HG02943 (cell line): Measurements from ENCODE around the gene PLEKHG4B.

Experiments used
- ATAC-seq: cut with Tn5 transposase; IDR thresholded peaks from one replicate; pipeline ENCODE4 v1.9.1; 2021; ENCODE audit warnings: mild to moderate bottlenecking, low read depth, moderate library complexity; ENCODE audit not compliant: unreplicated experiment

The PLEKHG4B gene

DNA sequence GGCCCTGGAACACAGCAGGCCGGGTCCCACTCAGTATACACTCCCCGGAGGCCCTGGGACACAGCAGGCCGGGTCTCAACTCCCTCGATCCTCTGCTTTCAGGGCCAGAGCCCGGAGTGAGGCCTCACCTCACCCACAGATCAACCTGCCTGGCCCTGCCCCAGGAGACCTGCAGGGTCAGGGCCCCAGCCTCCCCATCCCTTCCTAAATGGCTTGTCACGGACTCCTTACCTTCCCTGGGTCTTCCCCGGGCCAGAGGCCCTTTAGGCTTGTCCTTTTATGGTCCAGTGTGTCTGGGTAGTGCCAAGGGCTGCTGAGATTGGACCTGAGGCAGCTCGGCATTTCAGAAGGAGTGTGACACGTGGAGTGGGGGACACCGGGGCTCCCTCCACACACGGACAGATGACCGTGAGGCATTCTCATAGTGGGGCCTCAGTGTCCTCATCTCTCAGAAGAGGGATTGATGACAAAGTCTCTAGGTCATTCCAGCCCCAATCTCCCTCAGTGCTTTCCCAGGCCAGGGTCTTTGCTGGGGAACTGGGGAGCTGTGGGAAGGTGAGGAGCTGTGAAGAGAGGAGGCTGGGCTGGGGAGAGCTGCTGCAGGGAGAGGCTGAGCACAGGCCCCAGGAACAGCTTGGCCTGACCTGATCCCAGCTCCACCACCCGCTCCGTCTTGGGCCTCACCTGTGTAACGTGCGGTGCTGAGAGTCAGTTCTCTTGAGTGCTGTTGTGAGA is 18.0 kb upstream of the PLEKHG4B start:
- no peak for ATAC-seq

DNA sequence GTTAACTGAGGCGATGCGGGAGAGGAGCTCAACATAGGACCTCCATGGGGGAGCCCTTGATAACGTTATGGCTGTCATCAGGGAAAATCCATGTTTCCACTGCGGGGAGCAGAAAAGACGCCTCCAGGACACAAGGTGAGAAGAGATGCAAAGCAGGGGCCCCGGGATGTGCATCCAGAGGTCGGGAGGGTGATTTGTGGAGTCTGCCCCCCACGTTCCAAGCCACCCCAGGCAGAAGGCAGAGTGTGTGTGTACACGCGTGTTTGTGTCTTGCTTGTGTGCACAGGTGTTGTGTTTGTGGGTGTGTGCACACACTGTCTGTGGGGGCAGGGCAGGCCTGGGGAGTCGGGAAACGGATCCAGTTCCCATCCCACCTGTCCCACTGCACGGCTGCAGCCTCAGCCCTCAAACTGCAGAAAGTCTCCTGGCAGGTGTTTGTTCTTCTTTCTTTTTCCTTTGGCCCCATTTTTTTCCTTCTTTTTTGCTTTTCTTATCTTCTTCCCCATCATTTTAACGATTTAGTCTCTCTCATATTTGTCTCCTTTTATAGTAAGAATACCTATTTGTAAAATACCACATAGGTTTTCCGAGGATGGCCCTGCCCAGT is 17.4 kb upstream of the PLEKHG4B start:
- no peak for ATAC-seq

GRCh38 chr5:75331-76320 is 16.3 kb upstream of the PLEKHG4B start:
- ATAC-seq, result no peak

DNA sequence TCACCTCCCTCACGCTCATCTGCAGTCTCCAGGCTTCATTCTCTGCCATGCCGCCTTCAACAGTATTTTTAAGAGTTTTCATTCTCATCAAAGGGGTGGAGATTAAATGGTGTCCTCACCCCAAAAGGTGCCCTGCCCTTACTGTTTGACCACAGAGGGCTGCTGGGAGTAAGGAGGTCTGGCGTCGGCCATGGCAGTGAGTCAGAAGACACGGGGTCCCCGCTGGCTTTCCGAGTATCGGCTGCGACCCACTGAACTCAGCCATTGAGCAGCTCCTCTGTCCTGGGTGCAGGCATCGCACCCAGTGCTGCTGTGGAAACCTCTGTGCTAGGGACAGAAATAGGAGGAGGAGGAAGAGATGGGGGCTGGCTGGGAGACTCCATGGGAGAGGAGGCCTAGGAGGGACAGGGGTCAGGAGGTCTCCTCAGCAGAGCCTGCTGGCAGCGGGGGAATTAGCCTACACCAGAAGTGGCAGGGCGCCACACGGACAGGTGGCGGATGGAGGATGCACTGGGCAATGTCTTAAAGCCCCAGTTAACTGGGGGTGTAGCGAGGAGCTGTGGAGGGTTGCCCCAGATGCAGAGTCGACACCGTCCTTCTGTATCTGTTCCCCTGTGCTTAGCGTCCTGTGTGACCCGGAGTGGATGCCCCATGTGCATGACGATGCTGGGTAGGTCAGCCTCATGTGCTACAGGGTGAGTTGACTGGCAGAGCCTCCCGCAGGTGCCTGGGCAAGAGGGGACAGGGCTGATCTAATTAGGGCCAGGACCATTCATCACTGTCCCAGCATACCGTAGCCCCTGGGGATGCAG is 15.4 kb upstream of the PLEKHG4B start:
- no peak for ATAC-seq

- no peak for ATAC-seq
These were observed 14.8 kb upstream of the PLEKHG4B start for GRCh38 chr5:77170-77501.

GRCh38 chr5:77546-77945 is 14.4 kb upstream of the PLEKHG4B start:
- ATAC-seq, result no peak

- no peak for ATAC-seq
These were observed 13.8 kb upstream of the PLEKHG4B start for GRCh38 chr5:77957-78804.

DNA sequence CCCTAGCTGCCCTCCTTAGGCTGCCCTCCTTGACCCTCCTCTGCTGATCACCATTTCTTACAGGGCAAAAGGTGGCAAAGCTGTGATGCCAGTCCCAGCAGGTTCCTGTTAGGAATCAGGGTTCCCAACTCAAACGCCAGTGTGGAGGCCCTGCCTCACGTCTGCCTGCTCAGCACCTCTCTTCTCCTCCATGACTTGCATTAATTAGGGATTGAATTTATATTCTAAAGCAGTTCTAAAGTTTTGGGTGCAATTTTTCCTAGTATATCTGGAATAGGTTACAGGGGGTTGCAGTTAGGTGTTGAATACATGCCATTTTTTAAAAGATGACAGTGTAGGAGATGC is 13.2 kb upstream of the PLEKHG4B start:
- ATAC-seq, result no peak

GRCh38 chr5:79263-79662 is 12.7 kb upstream of the PLEKHG4B start:
- no peak for ATAC-seq

- ATAC-seq, result no peak
These were observed 12.1 kb upstream of the PLEKHG4B start for GRCh38 chr5:79821-80220.

GRCh38 chr5:81391-82021 is 10.5 kb upstream of the PLEKHG4B start:
- no peak for ATAC-seq

DNA sequence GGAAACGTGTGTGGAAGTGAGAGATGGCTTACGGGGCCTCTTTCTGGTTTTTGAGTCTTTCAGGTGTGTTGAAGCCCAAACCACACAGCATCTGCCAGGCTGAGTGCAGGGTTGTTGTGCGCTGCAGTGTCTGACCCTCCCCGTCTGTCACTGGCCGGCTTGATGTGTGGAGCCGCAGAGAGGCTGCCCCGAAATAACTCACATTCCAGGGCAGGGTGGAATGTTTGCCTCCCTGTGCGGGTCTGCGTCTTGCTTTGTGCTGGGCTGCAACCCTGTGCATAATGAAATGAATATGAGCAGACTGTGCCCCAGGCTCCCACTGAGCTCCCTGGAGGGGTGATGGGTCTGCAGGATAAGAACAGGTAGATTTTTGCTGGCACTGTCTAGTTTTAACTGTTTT is 9.9 kb upstream of the PLEKHG4B start:
- ATAC-seq, result no peak

DNA sequence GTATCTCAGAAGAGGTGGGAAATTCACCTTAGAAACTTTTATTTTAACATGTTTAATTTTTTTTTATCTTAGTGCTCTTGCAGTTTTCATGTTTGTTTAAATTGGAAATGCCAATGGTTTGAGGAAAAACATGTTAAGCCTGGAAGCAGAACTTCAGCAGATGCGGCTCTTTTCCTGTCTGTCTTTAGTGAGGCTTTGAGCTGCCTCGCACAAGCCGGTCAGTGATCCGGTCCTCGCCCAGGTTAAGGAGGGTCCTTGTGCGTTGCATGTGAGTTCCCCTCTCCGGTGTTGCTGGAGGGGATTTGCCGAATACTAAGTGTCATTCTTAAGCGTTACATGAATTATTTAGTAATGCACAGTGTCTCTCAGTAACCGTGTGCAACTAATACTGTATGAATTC is 9.4 kb upstream of the PLEKHG4B start:
- ATAC-seq, result no peak

DNA sequence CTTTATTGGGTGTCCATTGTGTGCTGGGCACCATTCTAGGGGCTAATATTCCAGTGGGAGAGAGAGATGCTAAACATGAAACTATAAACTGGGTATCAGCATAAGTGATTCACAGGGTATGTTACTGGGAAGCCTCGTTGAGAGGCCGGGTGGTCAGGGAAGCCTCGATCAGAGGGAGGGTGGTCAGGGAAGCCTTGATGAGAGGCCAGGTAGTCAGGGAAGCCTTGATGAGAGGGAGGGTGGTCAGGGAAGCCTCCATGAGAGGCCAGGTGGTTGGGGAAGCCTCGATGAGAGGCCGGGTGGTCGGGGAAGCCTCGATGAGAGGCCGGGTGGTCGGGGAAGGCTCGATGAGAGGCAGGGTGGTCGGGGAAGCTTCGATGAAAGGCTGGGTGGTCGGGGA is 8.9 kb upstream of the PLEKHG4B start:
- no peak for ATAC-seq

GRCh38 chr5:85334-85995 is 6.5 kb upstream of the PLEKHG4B start:
- ATAC-seq, result no peak

- ATAC-seq, result no peak
These were observed 2.4 kb upstream of the PLEKHG4B start for GRCh38 chr5:89337-90286.
